ENCODE data around the gene PLCD3. TPM values are rescaled to one million over a fixed set of nuclear protein-coding genes. Genes with fewer than 3 reads are reported as not detected.
A peak's percentile ranks its signal among the peaks of the same experiment; 100 is the strongest.

The PLCD3 gene
- total and polyA plus RNA-seq, 2 of the 13 experiments (the other 11 are each of a cell fraction or from before 2014, with no cell fraction given), result 11.3 to 39.1 TPM

DNA sequence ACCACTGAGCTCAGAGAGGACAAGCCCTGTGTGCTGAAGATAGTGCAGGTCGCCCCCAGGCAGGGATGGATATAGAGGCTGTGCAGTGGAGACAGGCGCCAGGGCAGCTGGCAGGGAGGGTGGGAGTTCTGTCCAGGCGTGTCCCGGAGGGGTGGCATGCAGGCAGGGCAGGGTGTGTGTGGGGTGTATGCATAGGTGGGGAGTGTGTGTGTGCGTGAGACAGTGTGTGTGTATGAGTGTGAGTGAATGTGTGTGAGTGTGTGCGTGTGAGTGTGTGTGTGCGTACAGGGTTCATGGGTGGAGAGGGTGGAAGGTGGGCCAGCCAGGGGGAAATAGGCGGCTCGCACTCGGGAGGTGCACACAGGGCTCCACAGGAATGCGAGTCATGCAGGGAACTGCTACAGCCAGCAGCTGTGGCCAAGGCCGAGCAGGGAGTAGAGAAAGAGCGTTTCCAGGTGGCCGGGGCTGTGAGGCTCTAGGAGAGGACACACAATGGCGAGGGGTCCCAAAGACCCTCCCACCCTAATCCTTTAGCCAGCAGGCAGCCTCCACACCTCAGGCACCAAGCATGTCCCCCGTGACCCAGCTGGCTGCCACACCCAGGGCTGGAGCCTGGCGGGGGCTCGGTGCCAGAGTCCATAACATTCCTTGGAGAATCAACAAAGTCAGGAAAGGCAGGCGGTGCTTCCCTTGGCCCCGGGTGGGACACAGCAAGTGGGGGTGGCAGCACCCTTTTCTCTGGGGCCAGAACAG is 4.6 kb downstream of the PLCD3 start (continued):
- no peak for TF ChIP-seq NONO (IDR thresholded peaks at IDR 0.05)
- TF ChIP-seq NONO (CRISPR knock-in tag; conservative IDR thresholded peaks at IDR 0.05), result no peak; the same call in 1 of the 2 replicates
- TF ChIP-seq RCOR2 (CRISPR knock-in tag; IDR thresholded peaks at IDR 0.05), result no peak
- no peak for TF ChIP-seq ZNF749 (CRISPR knock-in tag; IDR thresholded peaks at IDR 0.05; ENCODE audit: borderline replicate concordance)
- TF ChIP-seq ZNF766 (CRISPR knock-in tag; IDR thresholded peaks at IDR 0.05; ENCODE audit: borderline replicate concordance), result no peak
- TF ChIP-seq HNF4A (CRISPR knock-in tag; IDR thresholded peaks at IDR 0.05), result peak; percentile 88
- peak; percentile 47; the same call in 1 of the 2 replicates for TF ChIP-seq PRDM10 (CRISPR knock-in tag; IDR thresholded peaks at IDR 0.05; ENCODE audit: low read depth)
- no peak; the same call in 1 of the 2 replicates for TF ChIP-seq ARHGAP35 (CRISPR knock-in tag; IDR thresholded peaks at IDR 0.05; ENCODE audit: borderline replicate concordance)
- TF ChIP-seq, protein P1, sequence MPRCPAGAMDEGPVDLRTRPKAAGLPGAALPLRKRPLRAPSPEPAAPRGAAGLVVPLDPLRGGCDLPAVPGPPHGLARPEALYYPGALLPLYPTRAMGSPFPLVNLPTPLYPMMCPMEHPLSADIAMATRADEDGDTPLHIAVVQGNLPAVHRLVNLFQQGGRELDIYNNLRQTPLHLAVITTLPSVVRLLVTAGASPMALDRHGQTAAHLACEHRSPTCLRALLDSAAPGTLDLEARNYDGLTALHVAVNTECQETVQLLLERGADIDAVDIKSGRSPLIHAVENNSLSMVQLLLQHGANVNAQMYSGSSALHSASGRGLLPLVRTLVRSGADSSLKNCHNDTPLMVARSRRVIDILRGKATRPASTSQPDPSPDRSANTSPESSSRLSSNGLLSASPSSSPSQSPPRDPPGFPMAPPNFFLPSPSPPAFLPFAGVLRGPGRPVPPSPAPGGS (CRISPR knock-in tag; IDR thresholded peaks at IDR 0.05), result peak; percentile 58; the same call in 1 of the 2 replicates
- no peak for TF ChIP-seq ZNF564 (CRISPR knock-in tag; IDR thresholded peaks at IDR 0.05)
- no peak for TF ChIP-seq RFXAP (CRISPR knock-in tag; IDR thresholded peaks at IDR 0.05; ENCODE audit: borderline replicate concordance)
- no peak for TF ChIP-seq RAD51 (IDR thresholded peaks at IDR 0.05; ENCODE audit: borderline replicate concordance)
- no peak; the same call in 2 of the 3 replicates for TF ChIP-seq MXI1 (IDR thresholded peaks at IDR 0.05; ENCODE audit: borderline replicate concordance, low read depth, low read length)
- no peak for TF ChIP-seq ARID2 (CRISPR knock-in tag; IDR thresholded peaks at IDR 0.05; ENCODE audit: borderline replicate concordance)
- no peak for TF ChIP-seq HNRNPK (IDR thresholded peaks at IDR 0.05; ENCODE audit: low read depth, low read length, poor library complexity, severe bottlenecking)
- peak; percentile 96 for TF ChIP-seq TFAP4 (IDR thresholded peaks at IDR 0.05; ENCODE audit: borderline replicate concordance, low read depth)
- TF ChIP-seq ZBTB25 (CRISPR knock-in tag; IDR thresholded peaks at IDR 0.05), result no peak
- TF ChIP-seq, protein P2, sequence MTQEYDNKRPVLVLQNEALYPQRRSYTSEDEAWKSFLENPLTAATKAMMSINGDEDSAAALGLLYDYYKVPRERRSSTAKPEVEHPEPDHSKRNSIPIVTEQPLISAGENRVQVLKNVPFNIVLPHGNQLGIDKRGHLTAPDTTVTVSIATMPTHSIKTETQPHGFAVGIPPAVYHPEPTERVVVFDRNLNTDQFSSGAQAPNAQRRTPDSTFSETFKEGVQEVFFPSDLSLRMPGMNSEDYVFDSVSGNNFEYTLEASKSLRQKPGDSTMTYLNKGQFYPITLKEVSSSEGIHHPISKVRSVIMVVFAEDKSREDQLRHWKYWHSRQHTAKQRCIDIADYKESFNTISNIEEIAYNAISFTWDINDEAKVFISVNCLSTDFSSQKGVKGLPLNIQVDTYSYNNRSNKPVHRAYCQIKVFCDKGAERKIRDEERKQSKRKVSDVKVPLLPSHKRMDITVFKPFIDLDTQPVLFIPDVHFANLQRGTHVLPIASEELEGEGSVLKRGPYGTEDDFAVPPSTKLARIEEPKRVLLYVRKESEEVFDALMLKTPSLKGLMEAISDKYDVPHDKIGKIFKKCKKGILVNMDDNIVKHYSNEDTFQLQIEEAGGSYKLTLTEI (CRISPR knock-in tag; conservative IDR thresholded peaks at IDR 0.05), result no peak
- no peak for TF ChIP-seq SIX4 (CRISPR knock-in tag; IDR thresholded peaks at IDR 0.05)
- TF ChIP-seq FIP1L1 (IDR thresholded peaks at IDR 0.05; ENCODE audit: borderline replicate concordance, insufficient read depth, low read depth, low read length), result 0 out of 2 replicates have a peak, but pooled peaks have one; percentile 39
